H9 (cell line): Measurements from ENCODE around the gene CASTOR1. TPM values are rescaled to one million over a fixed set of nuclear protein-coding genes. Genes with fewer than 3 reads are reported as not detected.

Experiments
- DNase-seq: peaks from one replicate; pipeline ENCODE4 v3.0.0-alpha.2; 2017
- H2AFZ ChIP-seq: one replicate; pipeline ENCODE4 v1.6.1; 2013; ENCODE audit warnings: mild to moderate bottlenecking, low read length, control low read depth, moderate library complexity
- H2AK5ac ChIP-seq: 2 replicates; pipeline ENCODE4 v1.6.1; 2013; ENCODE audit warnings: low read length, control low read depth, mixed read lengths; ENCODE audit not compliant: insufficient read length
- H2BK120ac ChIP-seq: one replicate; pipeline ENCODE4 v1.6.1; 2013; ENCODE audit warnings: low read depth, mild to moderate bottlenecking, low read length, control low read depth, inconsistent platforms; ENCODE audit not compliant: poor library complexity, severe bottlenecking
- H2BK12ac ChIP-seq: 2 replicates; pipeline ENCODE4 v1.6.1; 2013; ENCODE audit warnings: low read length, control low read depth, mixed read lengths, low read depth; ENCODE audit not compliant: insufficient read length
- H2BK15ac ChIP-seq: 2 replicates; pipeline ENCODE4 v1.6.1; 2013; ENCODE audit warnings: low read depth, low read length, control low read depth
- H2BK20ac ChIP-seq: one replicate; pipeline ENCODE4 v1.6.1; 2013; ENCODE audit warnings: low read depth, mild to moderate bottlenecking, low read length, control low read depth, inconsistent platforms; ENCODE audit not compliant: poor library complexity, severe bottlenecking
- H2BK5ac ChIP-seq: 2 replicates; pipeline ENCODE4 v1.6.1; 2013; ENCODE audit warnings: low read length, control low read depth, mixed read lengths; ENCODE audit not compliant: insufficient read length
- H3K14ac ChIP-seq: 2 replicates; pipeline ENCODE4 v1.6.1; 2013; ENCODE audit warnings: low read length, control low read depth; ENCODE audit not compliant: insufficient read depth
- H3K18ac ChIP-seq: 2 replicates; pipeline ENCODE4 v1.6.1; 2013; ENCODE audit warnings: low read depth, mild to moderate bottlenecking, mixed read lengths, low read length, control low read depth; ENCODE audit not compliant: insufficient read length
- H3K23ac ChIP-seq: 2 replicates; pipeline ENCODE4 v1.6.1; 2013; ENCODE audit warnings: low read length, control low read depth, mixed read lengths, low read depth; ENCODE audit not compliant: insufficient read length
- H3K23me2 ChIP-seq: 2 replicates; pipeline ENCODE4 v1.6.1; 2013; ENCODE audit warnings: low read depth, mild to moderate bottlenecking, mixed read lengths, low read length, control low read depth; ENCODE audit not compliant: insufficient read length, poor library complexity, severe bottlenecking
- H3K27ac ChIP-seq: 2 replicates; pipeline ENCODE4 v1.5.1; 2013; ENCODE audit warnings: low read length, control low read depth, mixed read lengths, low read depth; ENCODE audit not compliant: insufficient read length
- H3K27me3 ChIP-seq: 2 replicates; pipeline ENCODE4 v1.6.1; 2013; ENCODE audit warnings: low read length, control low read depth, inconsistent platforms; ENCODE audit not compliant: insufficient read depth
- H3K4ac ChIP-seq: 2 replicates; pipeline ENCODE4 v1.6.1; 2013; ENCODE audit warnings: low read depth, mild to moderate bottlenecking, control low read depth, inconsistent platforms, low read length, moderate library complexity
- H3K4me1 ChIP-seq: 2 replicates; pipeline ENCODE4 v1.6.1; 2013; ENCODE audit warnings: low read length, control low read depth, inconsistent platforms; ENCODE audit not compliant: insufficient read depth
- H3K4me2 ChIP-seq: 2 replicates; pipeline ENCODE4 v1.6.1; 2013; ENCODE audit warnings: low read length, control low read depth, mixed read lengths; ENCODE audit not compliant: insufficient read length, insufficient read depth
- H3K56ac ChIP-seq: 2 replicates; pipeline ENCODE4 v1.6.1; 2013; ENCODE audit warnings: low read depth, mild to moderate bottlenecking, mixed read lengths, low read length, control low read depth; ENCODE audit not compliant: insufficient read length
- H3K79me1 ChIP-seq: 2 replicates; pipeline ENCODE4 v1.6.1; 2013; ENCODE audit warnings: low read depth, mild to moderate bottlenecking, moderate library complexity, low read length, control low read depth, inconsistent platforms; ENCODE audit not compliant: insufficient read depth, poor library complexity, severe bottlenecking
- H3K79me2 ChIP-seq: 2 replicates; pipeline ENCODE4 v1.6.1; 2013; ENCODE audit warnings: low read length, control low read depth, inconsistent platforms; ENCODE audit not compliant: insufficient read depth
- H3K9ac ChIP-seq: 2 replicates; pipeline ENCODE4 v1.6.1; 2013; ENCODE audit warnings: low read length, control low read depth, mixed read lengths; ENCODE audit not compliant: insufficient read length; ENCODE audit errors: extremely low read depth
- H3K9me3 ChIP-seq: one replicate; pipeline ENCODE4 v1.6.1; 2013; ENCODE audit warnings: low read depth, low read length, inconsistent platforms; ENCODE audit not compliant: control insufficient read depth
- H3T11ph ChIP-seq: one replicate; pipeline ENCODE4 v1.6.1; 2013; ENCODE audit warnings: mild to moderate bottlenecking, low read length, control low read depth, inconsistent platforms
- H4K20me1 ChIP-seq: one replicate; pipeline ENCODE4 v1.6.1; 2013; ENCODE audit not compliant: control insufficient read depth, insufficient read length, insufficient read depth
- H4K5ac ChIP-seq: 2 replicates; pipeline ENCODE4 v1.6.1; 2013; ENCODE audit warnings: low read depth, mild to moderate bottlenecking, mixed read lengths, low read length, control low read depth; ENCODE audit not compliant: insufficient read length
- H4K8ac ChIP-seq: replicated peaks from 2 replicates; pipeline ENCODE4 v1.6.1; 2013; ENCODE audit warnings: low read length, control low read depth, mixed read lengths, low read depth; ENCODE audit not compliant: insufficient read length
- H4K91ac ChIP-seq: 2 replicates; pipeline ENCODE4 v1.6.1; 2013; ENCODE audit warnings: low read depth, mild to moderate bottlenecking, moderate library complexity, mixed read lengths, low read length, control low read depth; ENCODE audit not compliant: insufficient read length
- H3K27ac Mint-ChIP-seq, 3 experiments: 2 replicates in 2 of 3; 3 replicates in 1 of 3; pipeline ENCODE4 v1.8.0; 2020 to 2021; ENCODE audit warnings: mixed read lengths in 3 of 3, mild to moderate bottlenecking in 1 of 3, moderate library complexity in 1 of 3
- H3K27me3 Mint-ChIP-seq: 2 replicates; pipeline ENCODE4 v1.8.0; 2021; ENCODE audit warnings: low read depth, mild to moderate bottlenecking, moderate library complexity, mixed read lengths
- H3K36me3 Mint-ChIP-seq, 3 experiments: 2 replicates in 2 of 3; 3 replicates in 1 of 3; pipeline ENCODE4 v1.8.0; 2020 to 2021; ENCODE audit warnings: low read depth in 3 of 3, mixed read lengths in 3 of 3; ENCODE audit not compliant: insufficient read depth in 1 of 3
- H3K4me1 Mint-ChIP-seq, 2 experiments: 2 replicates each; pipeline ENCODE4 v1.8.0; 2020; ENCODE audit warnings: mixed read lengths in 2 of 2
- H3K4me3 Mint-ChIP-seq, 2 experiments: 2 replicates in 1 of 2; 3 replicates in 1 of 2; pipeline ENCODE4 v1.8.0; 2020 to 2021; ENCODE audit warnings: mild to moderate bottlenecking in 2 of 2, mixed read lengths in 2 of 2, moderate library complexity in 1 of 2
- H3K9me3 Mint-ChIP-seq, 2 experiments: 2 replicates in 1 of 2; 3 replicates in 1 of 2; pipeline ENCODE4 v1.8.0; 2020; ENCODE audit warnings: mild to moderate bottlenecking in 2 of 2, mixed read lengths in 2 of 2, moderate library complexity in 1 of 2
- CTCF ChIP-seq: fragments of 200-600 bp; sonication (generic); conservative IDR thresholded peaks from 3 replicates; pipeline ENCODE4 v1.8.0; 2021; ENCODE audit warnings: antibody characterized with exemption, mild to moderate bottlenecking
- WGBS: extraction: QIAGEN DNeasy Blood & Tissue Kit; methylation state at CpG from one replicate; pipeline ENCODE4 v1.1.7; 2013; ENCODE audit warnings: missing lambda C conversion rate, low lambda C conversion rate, mixed read lengths; ENCODE audit not compliant: insufficient read length; ENCODE audit errors: extremely low coverage; 5-methylcytosine and 5-hydroxymethylcytosine counted together
- total RNA-seq: library from RNA; stranded (reverse); gene quantifications from 2 replicates; pipeline ENCODE4 v1.2.1, GENCODE V29; 2021

CASTOR1 gene
- total RNA-seq, 1 experiment from 2014 or later: 8.8 TPM

- Mint-ChIP-seq H3K4me3 (no peak overlapping the region), H3K36me3 (no peaks in the 10 kb centered on the region), H3K27ac (no peak overlapping the region), H3K27me3 (peaks cover 15% of the 10 kb centered on the region), H3K4me1 (peaks cover 7 to 19% of the 10 kb centered on the region in 2 experiments), H3K9me3 (no peaks in the 10 kb centered on the region)
- peak; percentile 99 for TF ChIP-seq CTCF
- H3K9me3 ChIP-seq: no peaks in the 10 kb centered on the region
- H2BK20ac ChIP-seq: no peak overlapping the region
- no peaks in the 10 kb centered on the region for H3K79me1 ChIP-seq
- H4K5ac ChIP-seq: no peak overlapping the region
- H3K4ac ChIP-seq: no peak overlapping the region
- H3K14ac ChIP-seq: peak overlapping the region; percentile 25; the same call in 1 of the 2 replicates
- H3K4me1 ChIP-seq: no peaks in the 10 kb centered on the region
- no peak overlapping the region for H3K18ac ChIP-seq
- H3K23me2 ChIP-seq: no peaks in the 10 kb centered on the region
- H2BK120ac ChIP-seq: no peak overlapping the region
- H4K91ac ChIP-seq: no peak overlapping the region
- H2BK12ac ChIP-seq: no peak overlapping the region
- DNase-seq: peak; percentile 86
- no peak overlapping the region for H3K27ac ChIP-seq
- peak overlapping the region; percentile 58 for H2AFZ ChIP-seq
- no peak overlapping the region for H3K23ac ChIP-seq
- no peak overlapping the region for H4K8ac ChIP-seq
- H3K79me2 ChIP-seq: no peaks in the 10 kb centered on the region
- peak overlapping the region; percentile 13 for H3K4me2 ChIP-seq
- H3K56ac ChIP-seq: no peak overlapping the region
- no peak overlapping the region for H3K9ac ChIP-seq
- no peaks in the 10 kb centered on the region for H4K20me1 ChIP-seq
- no peak overlapping the region for H2AK5ac ChIP-seq
- H3K27me3 ChIP-seq: no peaks in the 10 kb centered on the region; the same call in 1 of the 2 replicates
- no peak overlapping the region for H3T11ph ChIP-seq
- no peak overlapping the region for H2BK15ac ChIP-seq
- WGBS: no CpG with 5 or more reads among the region's 27 CpGs
- no peak overlapping the region for H2BK5ac ChIP-seq
Observed at GRCh38 chr22:30262917-30263741, 26.2 kb downstream of the CASTOR1 start.
